DMS53 (cell line): ENCODE results near the gene MSL3.

Source experiments
- DNase-seq: peaks from one replicate; lab custom pipeline; 2025; lab: John Stamatoyannopoulos, UW

The MSL3 gene

GRCh38 chrX:11759172-11759460 is 1.1 kb downstream of the MSL3 start:
- DNase-seq = no peak

GRCh38 chrX:11759461-11760311 is 1.6 kb downstream of the MSL3 start:
- peak; percentile 90 for DNase-seq

- no peak for DNase-seq
Observed at GRCh38 chrX:11760958-11761357, 2.9 kb downstream of the MSL3 start.

- no peak for DNase-seq
Observed at GRCh38 chrX:11764602-11765067, 6.6 kb downstream of the MSL3 start.

GRCh38 chrX:11765449-11765848 is 7.4 kb downstream of the MSL3 start:
- DNase-seq = no peak

GRCh38 chrX:11766487-11766886 is 8.4 kb downstream of the MSL3 start:
- DNase-seq = no peak

GRCh38 chrX:11768039-11768438 is 10.0 kb downstream of the MSL3 start:
- no peak for DNase-seq

GRCh38 chrX:11770320-11770719 is 12.3 kb downstream of the MSL3 start:
- peak; percentile 53 for DNase-seq

GRCh38 chrX:11778230-11778629 is 20.2 kb downstream of the MSL3 start:
- no peak for DNase-seq

- DNase-seq = no peak
Observed at GRCh38 chrX:11781133-11781532, 23.1 kb downstream of the MSL3 start.

- no peak for DNase-seq
Observed at GRCh38 chrX:11781734-11782370, 23.8 kb downstream of the MSL3 start.

- no peak for DNase-seq
Observed at GRCh38 chrX:11784543-11784942, 26.5 kb downstream of the MSL3 start.

GRCh38 chrX:11786862-11787261 is 28.8 kb downstream of the MSL3 start:
- DNase-seq = no peak

GRCh38 chrX:11787564-11787963 is 29.5 kb downstream of the MSL3 start:
- DNase-seq = peak; percentile 63

GRCh38 chrX:11789809-11790208 is 31.8 kb downstream of the MSL3 start:
- DNase-seq = no peak

- peak; percentile 0 for DNase-seq
Observed at GRCh38 chrX:11791090-11791489, 33.1 kb downstream of the MSL3 start.

- no peak for DNase-seq
Observed at GRCh38 chrX:11791537-11791936, 33.5 kb downstream of the MSL3 start.

GRCh38 chrX:11792461-11793421 is 34.7 kb downstream of the MSL3 start:
- peak; percentile 1 for DNase-seq

GRCh38 chrX:11793734-11794133 is 35.7 kb downstream of the MSL3 start:
- no peak for DNase-seq

- no peak for DNase-seq
Observed at GRCh38 chrX:11813341-11813740, 55.3 kb downstream of the MSL3 start.
